ENCODE results near the gene ZNF697.

DNA sequence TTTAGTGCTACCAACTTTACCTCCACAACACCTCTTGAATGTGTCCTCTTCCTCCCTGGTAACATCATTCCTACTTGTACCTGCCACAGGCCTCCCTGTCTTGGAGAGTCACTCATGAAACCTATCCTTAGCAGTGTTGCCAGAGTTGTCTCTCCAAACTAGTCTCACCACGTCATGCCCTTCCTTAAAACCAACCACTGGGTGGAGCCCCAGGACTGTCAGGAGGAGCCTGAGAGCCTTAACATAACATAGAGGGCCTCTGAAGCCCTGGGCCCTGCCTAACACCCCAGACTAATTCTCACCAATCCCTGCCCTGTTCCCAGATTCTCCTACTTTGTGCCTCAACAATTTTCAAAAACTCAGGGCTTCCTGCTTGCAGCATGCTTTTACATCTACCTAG lies 65.3 kb downstream of the ZNF697 start:
- TF ChIP-seq, protein P1, sequence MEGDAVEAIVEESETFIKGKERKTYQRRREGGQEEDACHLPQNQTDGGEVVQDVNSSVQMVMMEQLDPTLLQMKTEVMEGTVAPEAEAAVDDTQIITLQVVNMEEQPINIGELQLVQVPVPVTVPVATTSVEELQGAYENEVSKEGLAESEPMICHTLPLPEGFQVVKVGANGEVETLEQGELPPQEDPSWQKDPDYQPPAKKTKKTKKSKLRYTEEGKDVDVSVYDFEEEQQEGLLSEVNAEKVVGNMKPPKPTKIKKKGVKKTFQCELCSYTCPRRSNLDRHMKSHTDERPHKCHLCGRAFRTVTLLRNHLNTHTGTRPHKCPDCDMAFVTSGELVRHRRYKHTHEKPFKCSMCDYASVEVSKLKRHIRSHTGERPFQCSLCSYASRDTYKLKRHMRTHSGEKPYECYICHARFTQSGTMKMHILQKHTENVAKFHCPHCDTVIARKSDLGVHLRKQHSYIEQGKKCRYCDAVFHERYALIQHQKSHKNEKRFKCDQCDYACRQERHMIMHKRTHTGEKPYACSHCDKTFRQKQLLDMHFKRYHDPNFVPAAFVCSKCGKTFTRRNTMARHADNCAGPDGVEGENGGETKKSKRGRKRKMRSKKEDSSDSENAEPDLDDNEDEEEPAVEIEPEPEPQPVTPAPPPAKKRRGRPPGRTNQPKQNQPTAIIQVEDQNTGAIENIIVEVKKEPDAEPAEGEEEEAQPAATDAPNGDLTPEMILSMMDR (IDR thresholded peaks at IDR 0.05): peak in 4 of 7 experiments; percentile 13 to 21 (median 18)
- TF ChIP-seq POLR2A (IDR thresholded peaks at IDR 0.05): no peak

Measured in stomach (tissue), 4 donors.